ENCODE data around the gene CCT6B.
"Not testable (repeated sequence)": the region's sequence is repeated elsewhere in the genome, so short reads cannot be mapped to it uniquely, and the experiment has no call there.

Gene CCT6B

DNA sequence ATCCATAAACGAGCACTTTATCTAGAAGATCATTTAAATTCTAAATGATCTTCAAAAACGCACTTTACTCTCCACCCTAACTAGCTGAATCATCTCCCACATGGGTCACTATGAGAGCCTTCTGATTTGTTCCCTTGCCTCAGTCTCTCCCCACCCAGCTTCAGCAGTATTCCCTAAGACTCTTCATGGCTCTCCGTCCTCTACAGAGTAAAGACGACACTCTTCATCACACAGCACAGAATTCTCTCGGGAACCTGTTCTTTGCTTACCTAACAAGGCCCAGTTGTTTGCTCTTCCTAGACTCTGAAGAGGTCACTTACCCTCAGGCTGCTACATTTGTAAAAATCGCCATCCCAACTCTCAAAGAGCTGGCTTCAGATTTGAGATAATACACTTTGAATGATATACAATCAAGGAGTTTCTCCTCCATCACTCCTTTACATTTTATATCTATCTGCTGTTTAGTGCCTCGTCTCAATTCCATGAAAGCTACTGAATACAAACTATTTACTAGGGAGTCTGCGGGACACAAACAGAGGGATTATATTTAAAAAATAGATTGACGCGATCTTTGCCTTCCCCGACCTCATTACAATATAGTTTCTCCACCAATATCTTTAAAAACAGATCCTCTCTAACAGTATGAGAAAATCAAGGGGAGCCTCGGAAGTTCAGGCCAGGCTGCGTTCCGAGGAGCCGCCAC is 18.5 kb upstream of the CCT6B start:
- peak; percentile 51 for DNase-seq

DNA sequence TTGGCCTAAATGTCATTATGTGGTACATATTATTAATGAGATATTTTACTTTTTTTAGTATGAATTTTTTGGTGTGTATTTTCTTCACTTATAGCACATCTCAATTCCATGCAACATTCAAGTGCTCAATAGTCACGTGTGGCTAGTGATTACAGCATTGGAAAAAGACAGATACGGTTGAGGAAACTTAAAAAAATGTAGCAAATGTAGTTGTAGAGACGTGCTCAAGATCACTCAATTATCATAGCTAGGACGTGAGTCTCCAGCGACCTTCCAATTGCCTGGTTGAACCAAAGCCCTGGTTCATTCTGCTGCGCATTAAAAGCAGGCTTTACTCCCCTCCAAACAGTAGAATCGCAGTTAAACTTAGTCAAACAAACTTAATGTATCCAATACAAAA is 17.9 kb upstream of the CCT6B start:
- DNase-seq = no peak

DNA sequence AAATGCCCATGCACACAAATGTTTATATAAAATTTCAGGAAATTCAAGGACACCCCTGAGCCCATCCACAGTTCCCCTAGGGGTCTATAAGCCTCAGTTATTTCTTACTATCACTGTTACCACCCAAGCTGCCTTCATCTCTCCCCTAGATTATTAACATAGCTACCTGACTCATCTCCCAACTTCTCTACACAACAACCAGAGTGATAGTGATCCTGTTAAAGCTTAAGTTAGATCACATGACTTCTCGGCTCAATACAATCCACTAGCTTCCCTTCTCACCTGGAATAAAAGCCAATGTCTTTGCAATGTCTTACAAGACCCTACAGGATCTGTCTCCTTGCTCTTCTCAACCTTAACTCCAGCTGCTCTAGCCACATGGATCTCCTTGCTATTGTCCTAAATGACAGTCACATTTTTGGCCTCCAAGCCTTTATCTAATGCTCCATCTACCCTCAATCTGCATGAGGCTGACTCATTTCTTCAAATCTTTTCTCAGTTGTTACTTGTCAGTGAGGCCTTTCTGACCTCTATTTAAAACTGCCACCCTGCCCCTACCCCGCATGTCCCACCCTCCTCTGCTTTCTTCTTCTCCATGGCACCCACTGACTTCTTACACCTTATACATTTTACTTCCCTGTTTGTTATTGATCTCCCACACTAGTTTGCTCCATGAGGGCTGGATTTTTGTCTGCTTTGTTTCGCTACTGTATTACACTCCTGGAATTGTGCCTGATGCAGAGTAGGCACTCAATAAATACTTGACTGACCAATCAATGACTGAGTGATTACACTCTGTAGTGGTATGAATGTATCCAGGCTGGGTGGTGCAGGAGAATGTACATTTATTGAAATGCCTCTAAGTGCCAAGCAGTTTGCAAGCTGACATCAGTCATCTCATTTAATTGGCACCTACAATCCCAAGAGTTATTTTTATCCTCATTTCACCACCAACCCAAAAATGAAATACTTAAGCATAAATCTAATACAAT is 13.8 kb upstream of the CCT6B start:
- DNase-seq = peak; percentile 26

DNA sequence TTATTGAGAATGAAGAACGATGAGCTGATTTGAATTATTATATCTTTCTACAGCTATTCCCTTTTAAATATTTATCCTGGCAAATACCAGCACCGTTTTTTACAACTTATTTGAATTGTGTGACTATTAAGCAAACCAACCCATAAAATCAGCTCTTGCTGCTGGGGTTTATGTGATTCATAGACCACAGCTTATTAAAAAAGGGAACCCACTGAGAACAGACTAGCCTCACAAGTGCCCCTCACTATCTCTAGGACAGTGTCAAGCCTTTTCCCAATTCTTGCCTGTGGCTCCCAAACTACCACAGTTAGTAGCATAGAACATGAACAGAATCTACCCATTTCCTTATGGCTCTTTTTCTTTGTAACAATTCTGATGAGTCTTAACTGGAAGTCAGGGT is 12.9 kb upstream of the CCT6B start:
- no peak for DNase-seq

DNA sequence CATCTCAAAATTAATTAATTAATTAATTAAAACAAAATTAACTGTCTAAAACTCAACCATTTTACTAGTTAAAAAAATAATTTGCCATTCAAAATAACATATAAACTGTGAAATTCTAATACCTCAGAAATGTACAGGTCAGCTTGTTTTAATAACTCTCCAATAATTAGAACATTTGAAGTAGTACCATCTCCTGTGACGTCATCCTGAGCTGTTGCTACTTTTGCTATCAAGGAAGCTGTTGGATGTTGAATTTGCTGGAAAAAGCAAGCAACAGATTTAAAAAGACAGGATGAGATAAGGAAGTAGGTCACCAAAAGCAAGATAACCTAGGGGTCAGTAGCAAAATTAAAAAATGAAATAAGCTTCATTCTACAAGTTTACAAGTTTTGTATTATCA is 2.8 kb downstream of the CCT6B start:
- no peak for DNase-seq

DNA sequence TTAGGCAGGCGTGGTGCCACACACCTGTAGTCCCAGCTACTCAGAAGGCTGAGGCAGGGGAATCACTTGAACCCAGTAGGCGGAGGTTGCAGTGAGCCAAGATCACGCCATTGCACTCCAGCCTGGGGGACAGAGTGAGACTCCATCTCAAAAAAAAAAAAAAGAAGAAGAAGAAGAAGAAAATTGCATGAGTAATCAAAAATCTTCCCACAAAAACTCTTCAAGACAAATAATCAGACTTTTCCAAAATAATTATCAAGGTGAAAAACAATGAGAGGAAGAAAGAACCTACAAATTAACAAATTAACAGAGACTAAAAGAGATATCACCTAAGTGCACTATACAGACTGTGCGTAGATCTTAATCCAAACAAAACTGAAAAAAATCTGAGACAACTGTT is 10.5 kb downstream of the CCT6B start:
- not testable (repeated sequence) for DNase-seq

DNA sequence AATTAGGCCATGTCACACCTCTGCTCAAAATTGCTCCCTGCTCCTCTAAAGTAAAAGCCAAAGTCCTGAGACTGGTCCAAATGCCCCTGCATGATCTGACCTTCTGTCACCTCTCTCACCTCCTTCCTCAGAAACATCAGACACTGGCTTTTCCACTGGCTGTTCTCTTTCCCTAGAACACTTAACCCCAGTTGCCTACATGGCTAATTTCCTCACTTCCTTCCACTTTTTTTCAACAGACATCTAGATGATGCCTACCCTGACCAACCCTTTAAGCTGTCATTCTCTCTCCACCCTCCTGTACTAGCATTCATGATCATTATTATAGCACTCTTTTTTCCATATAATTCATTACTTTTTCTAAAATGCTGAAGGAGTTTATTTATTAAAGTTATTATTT is 31.0 kb downstream of the CCT6B start:
- no peak for DNase-seq

DNA sequence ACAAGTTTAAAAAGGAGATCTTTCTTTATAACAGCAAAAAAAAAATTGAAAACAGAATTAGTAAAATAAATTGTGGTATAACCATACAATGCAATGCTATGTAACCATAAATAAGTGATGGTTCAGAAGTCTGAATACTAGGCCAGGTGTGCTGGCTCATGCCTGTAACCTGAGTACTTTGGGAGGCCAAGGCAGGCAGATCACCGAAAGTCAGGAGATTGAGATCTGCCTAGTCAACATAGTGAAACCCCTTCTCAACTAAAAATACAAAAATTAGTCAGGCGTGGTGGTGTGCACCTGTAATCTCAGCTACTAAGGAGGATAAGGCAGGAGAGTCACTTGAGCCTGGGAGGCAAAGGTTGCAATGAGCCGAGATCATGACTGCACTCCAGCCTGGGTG is 34.6 kb downstream of the CCT6B start:
- DNase-seq = no peak

DNA sequence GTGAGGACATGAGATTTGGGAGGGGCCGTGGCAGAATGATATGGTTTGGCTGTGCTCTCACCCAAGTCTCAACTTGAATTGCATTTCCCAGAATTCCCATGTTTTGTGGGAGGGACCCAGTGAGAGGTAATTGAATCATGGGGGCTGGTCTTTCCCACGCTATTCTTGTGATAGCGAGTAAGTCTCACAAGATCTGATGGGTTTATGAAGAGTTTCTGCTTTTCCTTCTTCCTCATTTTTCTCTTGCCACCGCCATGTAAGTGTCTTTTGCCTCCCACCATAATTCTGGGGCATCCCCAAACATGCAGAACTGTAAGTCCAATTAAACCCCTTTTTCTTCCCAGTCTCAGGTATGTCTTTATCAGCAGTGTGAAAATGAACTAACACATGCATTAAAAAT is 40.6 kb downstream of the CCT6B start:
- DNase-seq = peak; percentile 62

DNA sequence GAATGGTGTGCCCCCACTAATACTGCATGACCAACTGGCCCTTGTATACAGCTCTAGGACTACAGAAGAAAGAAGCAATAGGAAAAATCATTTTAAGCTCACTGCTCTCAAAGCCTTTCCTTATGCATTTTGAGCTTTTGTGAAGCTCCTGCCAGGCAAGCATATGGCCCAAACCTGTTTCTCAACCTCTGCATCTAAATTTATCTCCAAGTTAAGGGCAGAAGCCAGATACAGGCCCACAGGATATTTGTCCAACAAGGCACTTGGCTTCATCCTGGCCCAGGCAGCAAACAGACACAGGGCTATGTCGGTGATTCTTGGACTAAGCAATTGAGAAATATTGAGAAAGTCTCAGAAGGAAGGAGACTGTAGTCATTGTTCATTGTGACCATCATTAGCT is 43.9 kb downstream of the CCT6B start:
- DNase-seq = no peak

DNA sequence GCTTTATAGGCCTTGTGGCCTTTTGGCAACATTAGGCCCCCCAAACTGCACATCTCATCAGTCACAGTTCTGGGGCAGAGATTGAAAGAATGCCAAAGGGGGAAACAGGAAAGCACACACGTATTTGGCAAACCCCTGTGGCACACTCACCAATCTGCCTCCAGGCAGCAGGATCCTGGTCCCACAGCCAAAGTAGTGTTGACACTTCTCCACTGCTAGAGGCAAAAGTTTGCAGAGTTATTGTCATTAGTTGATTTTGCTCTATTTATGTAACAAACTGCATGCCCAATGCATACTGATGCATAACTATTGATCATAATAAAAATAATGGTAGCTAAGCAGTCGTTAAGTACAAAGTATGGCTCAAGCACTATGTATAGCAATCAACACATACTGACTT is 45.1 kb downstream of the CCT6B start:
- no peak for DNase-seq

DNA sequence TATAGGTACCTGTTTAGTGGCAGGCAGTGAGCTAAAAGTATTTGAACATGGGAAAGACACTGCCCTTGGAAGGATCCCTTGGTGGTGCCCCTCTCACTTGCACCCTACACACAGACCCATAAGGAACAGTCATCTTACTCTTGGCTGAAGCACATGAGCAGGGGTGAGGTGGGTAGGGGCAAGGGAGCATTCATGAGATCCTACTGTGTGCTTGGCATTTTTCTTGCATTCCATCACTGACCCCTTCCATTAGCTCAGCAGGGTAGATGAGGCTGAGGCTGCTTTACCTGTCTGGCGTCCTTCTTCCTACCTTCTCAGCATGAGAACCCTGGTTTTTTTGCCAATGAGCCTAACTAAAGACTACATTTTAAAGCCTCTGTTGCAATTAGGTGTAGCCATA is 48.3 kb downstream of the CCT6B start:
- DNase-seq = no peak

DNA sequence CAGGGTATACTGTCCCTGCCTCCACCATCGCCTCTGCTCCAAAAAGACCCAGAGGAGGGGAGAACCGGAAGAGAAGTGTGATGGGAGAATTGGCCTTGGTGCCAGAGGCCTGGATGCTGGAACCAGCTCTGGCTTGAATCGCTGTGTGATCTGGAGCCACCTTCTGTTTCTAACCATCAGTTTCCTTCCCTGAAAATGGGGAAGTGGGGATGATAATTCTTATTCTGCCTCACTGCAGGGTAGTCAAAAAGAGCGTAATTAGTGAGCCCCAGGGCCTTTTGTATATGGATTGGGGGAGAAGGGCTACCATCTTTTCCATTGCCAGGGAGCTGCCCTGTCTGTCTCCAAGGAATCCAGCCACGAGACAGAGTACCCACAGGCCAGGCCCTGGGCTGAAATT is 52.2 kb downstream of the CCT6B start:
- DNase-seq = peak; percentile 9

DNA sequence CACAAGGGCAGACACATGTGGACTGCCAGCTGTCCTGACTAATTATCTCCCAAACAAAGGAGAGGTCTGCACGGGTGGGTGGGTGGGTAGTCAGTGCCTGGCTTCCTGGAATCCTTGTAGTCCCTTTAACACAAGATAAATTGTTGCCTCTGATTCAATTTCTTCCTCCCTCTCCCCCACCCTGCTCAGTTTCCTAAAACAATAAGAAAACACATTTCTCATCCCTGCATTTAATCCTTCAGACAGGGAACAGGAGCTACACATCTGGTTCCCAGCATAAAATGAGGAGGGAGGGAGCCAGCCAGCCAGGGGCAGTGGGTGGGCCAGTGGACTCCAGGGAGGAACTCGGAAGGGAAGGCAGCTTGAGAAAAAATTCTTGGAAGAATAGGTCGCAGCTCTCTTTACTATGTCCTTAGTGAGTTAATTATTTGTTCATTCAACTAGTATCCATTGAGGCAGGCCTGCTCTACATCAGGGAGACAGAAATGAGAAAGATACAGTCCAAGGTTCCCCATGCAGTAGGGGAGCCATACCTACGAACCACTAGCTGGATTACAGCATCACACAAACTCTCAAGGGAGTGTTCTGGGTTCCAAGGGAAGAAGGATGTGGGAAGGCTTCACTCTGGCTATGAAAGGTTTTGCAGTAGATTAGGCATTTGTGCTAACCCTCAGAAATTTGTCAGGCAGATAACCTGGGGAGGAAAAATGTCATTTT is 58.3 kb downstream of the CCT6B start:
- DNase-seq = no peak

DNA sequence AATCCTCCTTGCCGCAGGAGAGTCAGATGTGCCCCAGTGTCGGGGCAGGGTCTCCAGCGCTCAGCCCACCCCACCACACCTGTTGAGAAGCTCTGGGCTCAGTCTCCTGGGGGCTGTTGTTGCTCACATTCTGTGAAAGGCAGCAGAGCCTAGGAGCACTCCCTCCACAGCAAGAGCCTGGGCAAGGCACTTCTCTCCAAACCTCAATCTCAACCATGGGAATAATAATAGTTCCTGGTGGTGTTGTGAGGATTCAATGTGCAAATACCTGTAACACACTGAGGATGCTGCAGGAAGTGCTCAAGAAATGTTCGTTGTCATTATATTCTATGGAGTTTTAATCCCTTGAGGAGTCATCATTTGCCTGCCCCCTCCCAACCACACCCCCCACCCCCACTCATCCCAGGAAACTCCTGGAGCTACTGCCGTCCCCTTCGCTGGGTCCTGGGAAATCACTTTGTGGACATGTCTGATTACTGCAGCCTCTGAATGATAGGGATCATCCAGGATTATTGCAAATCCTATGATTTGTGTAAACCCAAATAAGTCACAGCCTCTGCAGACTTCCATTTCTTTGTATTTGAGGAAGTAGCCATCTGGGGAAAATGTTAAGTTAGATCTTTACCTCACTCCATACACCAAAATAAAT is 61.5 kb downstream of the CCT6B start:
- DNase-seq = no peak

DNA sequence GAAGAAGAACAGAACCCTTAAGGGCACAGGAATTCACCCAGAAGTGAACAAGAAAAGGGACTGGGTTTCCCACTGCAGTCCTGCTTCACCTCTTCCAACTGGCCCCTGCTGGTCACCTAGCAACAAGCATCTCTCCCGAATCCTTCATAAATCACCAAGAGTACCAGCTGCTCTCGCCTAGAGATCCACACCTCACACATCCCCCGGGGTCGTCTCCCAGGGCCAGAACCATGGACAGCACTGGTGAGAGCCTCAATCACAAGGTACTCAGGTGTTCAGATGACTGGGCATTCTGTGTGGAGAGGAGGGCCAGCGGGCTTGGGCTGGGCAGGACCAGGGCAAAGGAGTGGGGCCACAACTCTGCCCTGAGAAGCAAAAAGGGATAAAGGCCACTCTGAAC is 65.9 kb downstream of the CCT6B start:
- DNase-seq = no peak

DNA sequence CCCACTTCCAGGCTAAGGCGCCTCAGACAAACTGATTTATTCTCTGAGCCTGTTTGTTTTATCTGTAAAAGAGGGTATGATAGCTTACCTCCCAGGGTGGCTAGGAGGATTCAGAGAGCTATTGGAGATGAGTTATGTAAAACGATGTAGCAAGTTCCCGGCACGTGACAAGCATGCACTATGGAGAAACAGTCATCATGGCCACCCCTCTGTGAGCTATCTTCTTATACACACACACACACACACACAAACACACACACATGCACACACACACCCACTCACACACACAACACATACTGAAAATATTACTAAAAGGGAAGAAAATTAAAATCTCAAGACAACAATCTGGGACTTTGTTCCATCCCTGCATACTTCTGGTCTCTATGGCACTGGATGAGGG is 66.3 kb downstream of the CCT6B start:
- DNase-seq = no peak

DNA sequence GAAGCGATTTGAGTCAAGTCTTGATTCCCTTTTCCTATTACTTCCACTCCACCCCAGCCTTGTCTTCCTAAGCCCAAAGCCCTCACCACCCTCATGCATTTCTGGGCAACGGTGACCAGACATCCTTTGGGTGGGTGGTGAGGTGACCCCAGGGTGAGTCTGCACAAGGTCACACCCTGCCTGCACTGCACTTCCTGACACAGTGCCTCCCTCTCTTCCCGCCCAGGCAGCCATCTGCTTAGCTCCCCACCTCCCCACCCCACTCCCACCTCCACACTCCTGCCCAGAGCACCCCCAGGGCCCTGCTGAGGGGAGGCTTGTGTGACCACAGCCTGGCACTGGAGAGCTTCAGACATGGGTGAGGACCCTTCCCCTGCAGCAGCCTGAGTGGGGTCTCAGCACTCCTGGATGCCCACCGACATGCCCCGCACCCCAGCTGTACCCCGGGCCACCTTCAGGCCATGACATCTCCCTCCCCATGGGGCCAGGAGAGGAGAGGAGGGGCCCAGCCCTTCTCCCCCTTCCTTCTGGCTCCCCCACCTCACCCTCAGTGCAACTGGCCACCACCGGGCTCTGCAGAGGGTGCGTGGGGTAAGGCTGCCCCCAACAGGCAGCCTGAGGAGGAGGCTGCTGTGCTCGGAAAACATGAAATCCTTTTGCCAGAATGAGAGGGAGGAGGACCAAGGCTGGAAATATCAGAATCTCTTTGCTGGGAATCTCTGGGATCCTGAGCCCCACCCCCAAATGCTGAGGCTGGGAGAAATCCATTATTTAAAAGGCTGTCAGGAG is 68.6 kb downstream of the CCT6B start:
- DNase-seq = peak; percentile 69

DNA sequence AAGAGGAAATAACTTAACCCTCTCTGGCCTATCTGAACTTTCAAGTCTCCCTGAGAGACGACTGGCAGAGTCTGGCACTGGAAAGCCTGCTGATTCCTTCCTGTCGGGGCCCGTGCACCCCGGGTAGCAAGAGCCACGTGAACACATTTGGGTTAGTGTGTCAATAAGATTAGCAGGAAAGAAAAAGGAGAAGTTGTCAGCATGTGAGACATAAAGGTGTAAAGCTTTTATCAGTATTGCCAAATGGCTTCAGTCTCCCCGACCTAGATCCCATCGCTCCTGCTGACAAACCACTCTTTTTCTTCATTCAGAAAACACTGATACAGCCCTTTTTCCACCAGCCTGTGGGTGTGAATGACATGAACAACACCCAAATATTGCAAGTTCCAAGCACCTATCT is 74.4 kb downstream of the CCT6B start:
- DNase-seq = peak; percentile 97

DNA sequence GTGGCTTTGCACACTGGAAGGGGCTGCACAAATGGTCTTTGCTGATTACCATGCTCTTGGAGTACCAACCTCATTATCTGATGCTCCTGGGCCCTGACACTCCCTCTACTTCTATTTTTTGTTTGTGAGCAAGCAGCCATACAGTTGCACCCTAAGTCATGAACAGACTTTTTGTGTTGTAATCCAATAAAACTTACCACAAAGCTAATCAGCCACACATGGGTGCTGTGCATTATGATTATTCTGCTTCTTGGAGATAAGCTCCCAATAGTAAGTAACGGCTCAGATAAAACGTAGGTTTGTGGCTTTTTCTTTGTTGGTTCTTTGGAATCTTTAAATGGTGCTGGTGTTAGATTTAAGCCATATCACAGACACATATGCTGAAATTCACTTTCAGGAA is 76.2 kb downstream of the CCT6B start:
- peak; percentile 98 for DNase-seq

DNA sequence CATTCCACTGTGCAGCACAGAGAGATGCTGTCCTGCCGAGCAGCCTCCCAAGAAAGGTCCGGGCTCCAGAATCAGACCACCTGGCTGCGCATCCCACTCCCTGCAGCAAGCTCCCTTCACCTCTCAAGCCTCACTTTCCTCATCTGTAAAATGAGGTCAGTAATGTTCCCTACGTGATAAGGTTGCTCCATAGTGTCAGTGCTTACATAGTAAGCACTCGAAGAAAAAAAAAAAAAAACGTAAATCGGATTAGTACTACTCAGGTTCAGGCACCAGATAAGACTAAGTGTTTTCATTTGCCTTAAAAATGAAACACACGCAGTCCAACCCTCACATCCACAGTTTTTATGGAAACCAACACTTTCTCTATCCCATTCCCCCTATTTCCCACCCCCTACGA is 76.7 kb downstream of the CCT6B start:
- DNase-seq = peak; percentile 93

All from OCI-M1 (cell line).